ENCODE measurements around the gene MXD3. TPM values are rescaled to one million over a fixed set of nuclear protein-coding genes. Genes with fewer than 3 reads are reported as not detected.

MXD3 gene
- total and polyA plus RNA-seq, 4 donors, result 4.9 to 30.4 (median 21.0) TPM

GRCh38 chr5:177288191-177288590 lies 23.5 kb downstream of the MXD3 start:
- no peak overlapping the region for H3K27ac ChIP-seq (ENCODE audit: low read depth, low read length)
- H3K4me3 ChIP-seq (ENCODE audit: low read depth, low read length), result no peak overlapping the region
- no peaks in the 10 kb centered on the region for H3K27me3 ChIP-seq (ENCODE audit: control insufficient read depth, insufficient read depth, low read length)
- H3K9me3 ChIP-seq (ENCODE audit: control insufficient read depth, insufficient read depth, low read length), result no peaks in the 10 kb centered on the region
- H3K36me3 ChIP-seq (ENCODE audit: control insufficient read depth, insufficient read depth, low read length), result peaks cover 51% of the 10 kb centered on the region
- no peaks in the 10 kb centered on the region for H3K4me1 ChIP-seq (ENCODE audit: control insufficient read depth, insufficient read depth, low read length)
- WGBS (ENCODE audit: insufficient coverage), result no CpG with 5 or more reads among the region's 2 CpGs
- no peak for DNase-seq (ENCODE audit: low read depth in 4 of 6, low spot score in 6 of 6)

- Histone ChIP-seq H3K36me3 (ENCODE audit: control insufficient read depth, insufficient read depth, low read length) (peaks cover 48% of the 10 kb centered on the region), H3K27ac (ENCODE audit: low read depth, low read length) (no peak overlapping the region)
Observed at GRCh38 chr5:177276886-177277285, 34.8 kb downstream of the MXD3 start.

GRCh38 chr5:177275883-177276282 lies 35.8 kb downstream of the MXD3 start:
- Histone ChIP-seq H3K9me3 (ENCODE audit: control insufficient read depth, insufficient read depth, low read length) (no peaks in the 10 kb centered on the region), H3K4me3 (ENCODE audit: low read depth, low read length) (no peak overlapping the region), H3K27ac (ENCODE audit: low read depth, low read length) (no peak overlapping the region), H3K27me3 (ENCODE audit: control insufficient read depth, insufficient read depth, low read length) (no peaks in the 10 kb centered on the region), H3K4me1 (ENCODE audit: control insufficient read depth, insufficient read depth, low read length) (no peaks in the 10 kb centered on the region), H3K36me3 (ENCODE audit: control insufficient read depth, insufficient read depth, low read length) (peaks cover 44% of the 10 kb centered on the region)
- WGBS (ENCODE audit: insufficient coverage), result 100% methylated on average over 3 of the region's 6 CpGs
- no peak for DNase-seq (ENCODE audit: low read depth in 4 of 6, low spot score in 6 of 6)

More at GRCh38 chr5:177276886-177277285, 34.8 kb downstream of the MXD3 start:
- no CpG with 5 or more reads among the region's 1 CpG for WGBS (ENCODE audit: insufficient coverage)
- Histone ChIP-seq H3K4me1 (ENCODE audit: control insufficient read depth, insufficient read depth, low read length) (no peaks in the 10 kb centered on the region), H3K4me3 (ENCODE audit: low read depth, low read length) (no peak overlapping the region), H3K9me3 (ENCODE audit: control insufficient read depth, insufficient read depth, low read length) (no peaks in the 10 kb centered on the region), H3K27me3 (ENCODE audit: control insufficient read depth, insufficient read depth, low read length) (no peaks in the 10 kb centered on the region)
- DNase-seq (ENCODE audit: low read depth in 4 of 6, low spot score in 6 of 6), result no peak

- Histone ChIP-seq H3K27me3 (ENCODE audit: control insufficient read depth, insufficient read depth, low read length) (no peaks in the 10 kb centered on the region), H3K9me3 (ENCODE audit: control insufficient read depth, insufficient read depth, low read length) (no peaks in the 10 kb centered on the region), H3K27ac (ENCODE audit: low read depth, low read length) (no peak overlapping the region), H3K4me3 (ENCODE audit: low read depth, low read length) (no peak overlapping the region), H3K36me3 (ENCODE audit: control insufficient read depth, insufficient read depth, low read length) (peaks cover 32% of the 10 kb centered on the region), H3K4me1 (ENCODE audit: control insufficient read depth, insufficient read depth, low read length) (no peaks in the 10 kb centered on the region)
- WGBS (ENCODE audit: insufficient coverage), result 100% methylated on average over 3 of the region's 4 CpGs
- DNase-seq (ENCODE audit: low read depth in 4 of 6, low spot score in 6 of 6), result no peak
Observed at GRCh38 chr5:177271113-177271512, 40.6 kb downstream of the MXD3 start.

GRCh38 chr5:177270653-177271052 lies 41.0 kb downstream of the MXD3 start:
- H3K4me1 ChIP-seq (ENCODE audit: control insufficient read depth, insufficient read depth, low read length), result no peaks in the 10 kb centered on the region
- no peaks in the 10 kb centered on the region for H3K27me3 ChIP-seq (ENCODE audit: control insufficient read depth, insufficient read depth, low read length)
- 97% methylated on average over 2 of the region's 3 CpGs for WGBS (ENCODE audit: insufficient coverage)
- no peak overlapping the region for H3K4me3 ChIP-seq (ENCODE audit: low read depth, low read length)
- no peaks in the 10 kb centered on the region for H3K9me3 ChIP-seq (ENCODE audit: control insufficient read depth, insufficient read depth, low read length)
- H3K27ac ChIP-seq (ENCODE audit: low read depth, low read length), result no peak overlapping the region
- DNase-seq (ENCODE audit: low read depth in 4 of 6, low spot score in 6 of 6), result no peak
- peaks cover 32% of the 10 kb centered on the region for H3K36me3 ChIP-seq (ENCODE audit: control insufficient read depth, insufficient read depth, low read length)

GRCh38 chr5:177269976-177270375 lies 41.7 kb downstream of the MXD3 start:
- no peaks in the 10 kb centered on the region for H3K9me3 ChIP-seq (ENCODE audit: control insufficient read depth, insufficient read depth, low read length)
- no peak overlapping the region for H3K4me3 ChIP-seq (ENCODE audit: low read depth, low read length)
- H3K27ac ChIP-seq (ENCODE audit: low read depth, low read length), result no peak overlapping the region
- H3K36me3 ChIP-seq (ENCODE audit: control insufficient read depth, insufficient read depth, low read length), result peaks cover 34% of the 10 kb centered on the region
- peak in 1 of 6 donors; percentile 20 for DNase-seq (ENCODE audit: low read depth in 4 of 6, low spot score in 6 of 6)
- no peaks in the 10 kb centered on the region for H3K4me1 ChIP-seq (ENCODE audit: control insufficient read depth, insufficient read depth, low read length)
- WGBS (ENCODE audit: insufficient coverage), result no CpG with 5 or more reads among the region's 3 CpGs
- H3K27me3 ChIP-seq (ENCODE audit: control insufficient read depth, insufficient read depth, low read length), result no peaks in the 10 kb centered on the region

GRCh38 chr5:177269232-177269895 lies 42.3 kb downstream of the MXD3 start:
- H3K36me3 ChIP-seq (ENCODE audit: control insufficient read depth, insufficient read depth, low read length), result peaks cover 29% of the 10 kb centered on the region
- H3K27ac ChIP-seq (ENCODE audit: low read depth, low read length), result no peak overlapping the region
- H3K4me1 ChIP-seq (ENCODE audit: control insufficient read depth, insufficient read depth, low read length), result no peaks in the 10 kb centered on the region
- WGBS (ENCODE audit: insufficient coverage), result no CpG with 5 or more reads among the region's 7 CpGs
- DNase-seq (ENCODE audit: low read depth in 4 of 6, low spot score in 6 of 6), result no peak
- H3K27me3 ChIP-seq (ENCODE audit: control insufficient read depth, insufficient read depth, low read length), result no peaks in the 10 kb centered on the region
- H3K9me3 ChIP-seq (ENCODE audit: control insufficient read depth, insufficient read depth, low read length), result no peaks in the 10 kb centered on the region
- no peak overlapping the region for H3K4me3 ChIP-seq (ENCODE audit: low read depth, low read length)

GRCh38 chr5:177265395-177265794 lies 46.3 kb downstream of the MXD3 start:
- DNase-seq (ENCODE audit: low read depth in 4 of 6, low spot score in 6 of 6), result no peak
- H3K4me3 ChIP-seq (ENCODE audit: low read depth, low read length), result no peak overlapping the region
- over 99% methylated on average over 14 of the region's 16 CpGs for WGBS (ENCODE audit: insufficient coverage)
- no peak overlapping the region for H3K27ac ChIP-seq (ENCODE audit: low read depth, low read length)
- no peaks in the 10 kb centered on the region for H3K27me3 ChIP-seq (ENCODE audit: control insufficient read depth, insufficient read depth, low read length)
- H3K36me3 ChIP-seq (ENCODE audit: control insufficient read depth, insufficient read depth, low read length), result peaks cover 35% of the 10 kb centered on the region
- no peaks in the 10 kb centered on the region for H3K9me3 ChIP-seq (ENCODE audit: control insufficient read depth, insufficient read depth, low read length)
- H3K4me1 ChIP-seq (ENCODE audit: control insufficient read depth, insufficient read depth, low read length), result no peaks in the 10 kb centered on the region

- H3K27me3 ChIP-seq (ENCODE audit: control insufficient read depth, insufficient read depth, low read length), result no peaks in the 10 kb centered on the region
- no peaks in the 10 kb centered on the region for H3K4me1 ChIP-seq (ENCODE audit: control insufficient read depth, insufficient read depth, low read length)
- H3K27ac ChIP-seq (ENCODE audit: low read depth, low read length), result no peak overlapping the region
- no peaks in the 10 kb centered on the region for H3K9me3 ChIP-seq (ENCODE audit: control insufficient read depth, insufficient read depth, low read length)
- H3K36me3 ChIP-seq (ENCODE audit: control insufficient read depth, insufficient read depth, low read length), result peaks cover 34% of the 10 kb centered on the region
- no peak overlapping the region for H3K4me3 ChIP-seq (ENCODE audit: low read depth, low read length)
- no CpG with 5 or more reads among the region's 1 CpG for WGBS (ENCODE audit: insufficient coverage)
- no peak for DNase-seq (ENCODE audit: low read depth in 4 of 6, low spot score in 6 of 6)
Observed at GRCh38 chr5:177264178-177264577, 47.5 kb downstream of the MXD3 start.

- no peak for DNase-seq (ENCODE audit: low read depth in 4 of 6, low spot score in 6 of 6)
- Histone ChIP-seq H3K4me3 (ENCODE audit: low read depth, low read length) (no peak overlapping the region), H3K27ac (ENCODE audit: low read depth, low read length) (no peak overlapping the region), H3K9me3 (ENCODE audit: control insufficient read depth, insufficient read depth, low read length) (no peaks in the 10 kb centered on the region), H3K27me3 (ENCODE audit: control insufficient read depth, insufficient read depth, low read length) (no peaks in the 10 kb centered on the region), H3K36me3 (ENCODE audit: control insufficient read depth, insufficient read depth, low read length) (peaks cover 52% of the 10 kb centered on the region), H3K4me1 (ENCODE audit: control insufficient read depth, insufficient read depth, low read length) (no peaks in the 10 kb centered on the region)
- no CpG with 5 or more reads among the region's 1 CpG for WGBS (ENCODE audit: insufficient coverage)
Observed at GRCh38 chr5:177261510-177261909, 50.2 kb downstream of the MXD3 start.

All from spinal cord (tissue), 10 donors.